ENCODE measurements around the gene CERK.
"Not testable (repeated sequence)": the region's sequence is repeated elsewhere in the genome, so short reads cannot be mapped to it uniquely, and the experiment has no call there.

Gene CERK

GRCh38 chr22:46737976-46738646 lies at the start of gene CERK:
CERK (minus strand) TSS chr22:46738252; CDS start chr22:46738148, 104 bp downstream.
- DNase-seq (ENCODE audit: low read depth in 2 of 2): peak; percentile 57 to 62

- DNase-seq (ENCODE audit: low read depth in 2 of 2): no peak
These were observed 45.7 kb upstream of the CERK start for GRCh38 chr22:46783721-46784120.

- DNase-seq (ENCODE audit: low read depth in 2 of 2): not testable (repeated sequence)
These were observed 44.1 kb upstream of the CERK start for GRCh38 chr22:46782200-46782599.

GRCh38 chr22:46781291-46781690 lies 43.2 kb upstream of the CERK start:
- DNase-seq (ENCODE audit: low read depth in 2 of 2): no peak

- no peak for DNase-seq (ENCODE audit: low read depth in 2 of 2)
These were observed 42.4 kb upstream of the CERK start for GRCh38 chr22:46780453-46780852.

GRCh38 chr22:46779651-46780050 lies 41.6 kb upstream of the CERK start:
- no peak for DNase-seq (ENCODE audit: low read depth in 2 of 2)

GRCh38 chr22:46779023-46779422 lies 41.0 kb upstream of the CERK start:
- no peak for DNase-seq (ENCODE audit: low read depth in 2 of 2)

- DNase-seq (ENCODE audit: low read depth in 2 of 2): peak in 1 of 2 donors; percentile 50
These were observed 39.5 kb upstream of the CERK start for GRCh38 chr22:46777609-46777970.

GRCh38 chr22:46776876-46777608 lies 39.0 kb upstream of the CERK start:
- DNase-seq (ENCODE audit: low read depth in 2 of 2): no peak

GRCh38 chr22:46775850-46776826 lies 38.1 kb upstream of the CERK start:
- DNase-seq (ENCODE audit: low read depth in 2 of 2): no peak

GRCh38 chr22:46774980-46775849 lies 37.2 kb upstream of the CERK start:
- DNase-seq (ENCODE audit: low read depth in 2 of 2): no peak

- no peak for DNase-seq (ENCODE audit: low read depth in 2 of 2)
These were observed 36.4 kb upstream of the CERK start for GRCh38 chr22:46774253-46774979.

GRCh38 chr22:46773076-46773475 lies 35.0 kb upstream of the CERK start:
- DNase-seq (ENCODE audit: low read depth in 2 of 2): no peak

- DNase-seq (ENCODE audit: low read depth in 2 of 2): no peak
These were observed 32.7 kb upstream of the CERK start for GRCh38 chr22:46770726-46771125.

- no peak for DNase-seq (ENCODE audit: low read depth in 2 of 2)
These were observed 32.1 kb upstream of the CERK start for GRCh38 chr22:46770151-46770641.

GRCh38 chr22:46769706-46770105 lies 31.7 kb upstream of the CERK start:
- no peak for DNase-seq (ENCODE audit: low read depth in 2 of 2)

GRCh38 chr22:46769191-46769675 lies 31.2 kb upstream of the CERK start:
- no peak for DNase-seq (ENCODE audit: low read depth in 2 of 2)

GRCh38 chr22:46767249-46767985 lies 29.4 kb upstream of the CERK start:
- DNase-seq (ENCODE audit: low read depth in 2 of 2): no peak

GRCh38 chr22:46766611-46767010 lies 28.6 kb upstream of the CERK start:
- DNase-seq (ENCODE audit: low read depth in 2 of 2): no peak
